Subcutaneous adipose tissue (tissue), 4 donors: ENCODE results near the gene HOXA6. TPM values are rescaled to one million over a fixed set of nuclear protein-coding genes. Genes with fewer than 3 reads are reported as not detected.

Source experiments
- CTCF ChIP-seq: fragments of 450-650 bp; IDR thresholded peaks from one replicate; pipeline ENCODE4 v1.5.1; 2016; ENCODE audit warnings: low read depth, mild to moderate bottlenecking, control low read depth, antibody characterized with exemption, moderate library complexity
- total RNA-seq, 4 donors: library from RNA; depleted of rRNA; stranded (reverse); fragments of >200 nt; gene quantifications; one replicate each; pipeline ENCODE4 v1.1.0, GENCODE V29; 2016

Gene HOXA6
- total RNA-seq, 4 donors from 2014 or later, result 1.3 to 5.3 (median 2.8) TPM

DNA sequence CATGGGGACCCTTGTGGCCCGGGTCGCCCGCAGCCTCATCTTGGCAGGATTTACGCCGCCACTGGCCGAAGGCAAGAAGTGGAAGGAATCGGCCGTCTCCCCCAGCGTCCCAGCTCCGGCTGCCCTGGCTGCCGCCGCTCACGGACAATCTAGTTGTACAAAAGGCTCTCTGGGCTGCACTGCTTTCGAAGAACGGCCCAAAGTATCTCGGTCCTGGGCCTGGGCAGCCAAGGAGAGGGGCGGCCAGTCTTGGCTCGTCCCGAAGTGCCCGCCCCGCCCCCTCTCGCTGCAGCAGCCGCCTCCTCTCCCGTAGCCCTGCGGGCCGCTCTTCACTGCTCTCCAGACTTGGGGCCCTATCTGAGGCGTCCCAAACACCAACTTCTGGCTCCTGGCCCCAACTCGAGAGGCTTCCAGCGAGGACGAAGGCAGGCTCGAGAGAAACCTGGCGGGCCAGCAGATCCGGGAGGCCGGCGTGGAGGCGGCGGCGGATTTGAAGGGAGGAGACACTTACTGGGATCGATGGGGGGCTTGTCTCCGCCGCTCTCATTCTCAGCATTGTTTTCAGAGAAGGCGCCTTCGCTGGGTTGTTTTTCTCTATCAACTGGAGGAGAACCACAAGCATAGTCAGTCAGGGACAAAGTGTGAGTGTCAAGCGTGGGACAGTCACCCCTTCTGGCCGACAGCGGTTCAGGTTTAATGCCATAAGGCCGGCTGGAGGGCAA is 17.0 kb upstream of the HOXA6 start:
- TF ChIP-seq CTCF, result no peak

- no peak for TF ChIP-seq CTCF
These were observed 16.4 kb upstream of the HOXA6 start for GRCh38 chr7:27164045-27164366.

DNA sequence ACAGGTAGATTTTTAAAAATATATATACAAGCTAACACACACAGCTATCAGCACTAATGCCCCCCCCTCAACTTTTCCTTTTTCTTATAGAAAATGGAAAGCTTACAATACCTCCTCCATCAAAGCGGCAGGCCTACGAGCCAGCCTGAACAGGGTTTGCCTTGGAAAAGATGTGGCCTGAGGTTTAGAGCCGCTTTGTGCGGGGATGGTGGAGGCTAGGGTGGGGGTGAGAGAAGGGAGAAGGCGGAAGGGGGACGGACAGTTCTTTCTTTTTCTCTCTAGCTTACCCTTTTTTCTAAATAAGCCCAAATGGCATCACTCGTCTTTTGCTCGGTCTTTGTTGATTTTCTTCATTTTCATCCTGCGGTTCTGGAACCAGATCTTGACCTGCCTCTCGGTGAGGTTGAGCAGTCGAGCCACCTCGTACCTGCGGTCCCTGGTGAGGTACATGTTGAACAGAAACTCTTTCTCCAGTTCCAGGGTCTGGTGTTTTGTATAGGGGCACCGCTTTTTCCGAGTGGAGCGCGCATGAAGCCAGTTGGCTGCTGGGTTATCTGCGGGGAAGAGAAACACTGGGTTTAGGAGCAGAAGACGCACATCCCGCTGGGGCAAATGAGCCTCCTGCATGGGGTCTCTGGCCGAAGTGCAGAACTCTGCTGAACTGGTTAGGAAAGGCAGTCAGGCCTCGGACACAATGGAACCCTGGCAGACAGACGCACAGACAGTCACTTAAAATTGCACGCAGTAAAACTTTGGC is 15.9 kb upstream of the HOXA6 start:
- no peak for TF ChIP-seq CTCF

DNA sequence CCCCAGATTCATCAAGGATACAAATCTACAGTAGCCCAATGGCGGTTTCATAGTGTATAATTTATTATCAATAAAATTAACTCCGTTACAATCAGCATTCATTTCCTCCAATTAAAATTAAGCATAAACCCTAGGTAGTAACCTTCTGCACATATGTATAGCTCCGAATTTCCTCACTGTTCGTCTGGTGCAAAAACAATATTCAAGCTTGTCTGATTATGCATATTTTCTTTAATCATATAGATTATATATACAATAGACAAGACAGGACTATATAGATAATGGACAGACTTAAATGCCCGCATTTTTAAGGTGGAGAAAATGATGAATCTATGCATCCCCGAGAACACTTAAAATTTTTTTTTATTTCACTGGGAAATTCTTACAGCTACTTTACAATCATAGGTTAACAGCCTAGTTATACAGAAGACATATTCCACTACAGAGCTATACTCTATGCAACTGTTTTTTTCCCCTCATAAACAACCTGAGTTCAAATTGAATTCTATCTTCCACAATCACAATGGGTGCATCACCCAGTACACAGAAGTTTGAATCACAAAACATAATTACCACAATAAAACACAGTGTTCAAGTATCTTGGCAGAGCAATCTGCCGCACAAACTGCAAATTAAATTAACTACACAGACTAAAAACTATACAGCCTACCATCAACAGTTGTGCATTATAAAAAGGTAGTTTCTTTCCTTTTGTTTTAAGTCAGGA is 15.2 kb upstream of the HOXA6 start:
- no peak for TF ChIP-seq CTCF

DNA sequence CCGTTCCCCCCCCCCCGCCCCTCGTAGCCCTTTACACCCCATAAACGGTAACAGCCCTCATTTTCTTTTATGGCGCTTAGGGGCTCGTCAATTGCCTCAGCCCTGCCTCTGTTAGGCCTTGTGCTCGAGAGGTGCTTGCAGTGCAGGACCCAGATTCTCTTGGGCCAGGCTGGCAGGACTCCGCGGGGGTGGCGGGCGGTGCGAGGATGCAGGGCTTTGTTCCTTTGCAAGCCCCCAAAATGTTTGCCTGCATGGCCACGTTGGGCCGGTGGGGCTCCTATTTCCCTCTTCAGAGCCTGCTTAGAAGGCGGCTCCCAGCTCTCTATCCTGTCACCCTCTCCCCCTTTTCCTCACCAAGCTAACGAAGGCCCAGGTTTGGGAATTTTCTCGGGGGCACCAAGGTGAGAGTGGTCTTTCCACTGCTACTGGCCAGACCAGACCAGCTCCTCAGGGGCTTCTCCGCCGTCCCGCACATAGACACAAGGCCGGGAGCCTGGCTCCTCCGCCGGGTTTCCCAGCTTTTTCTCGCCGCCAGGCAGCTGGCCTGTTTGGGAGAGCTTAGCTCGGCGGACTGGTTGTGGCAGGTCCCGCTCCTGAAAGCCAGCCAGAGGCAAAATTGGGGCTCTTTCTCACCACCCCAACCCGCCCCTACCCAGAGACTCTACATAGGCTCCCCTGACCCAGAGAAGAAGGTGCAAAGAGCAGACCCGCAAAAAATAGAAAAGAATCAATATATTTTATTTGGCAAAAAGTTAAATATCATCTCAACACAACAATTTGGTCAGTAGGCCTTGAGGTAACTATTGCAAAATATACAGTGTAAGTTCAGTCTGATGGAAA is 14.4 kb upstream of the HOXA6 start:
- no peak for TF ChIP-seq CTCF

GRCh38 chr7:27161214-27161720 is 13.7 kb upstream of the HOXA6 start:
- no peak for TF ChIP-seq CTCF
